ES-I3 (cell line): ENCODE measurements around the gene ANKAR.
"Not testable (repeated sequence)": the region's sequence is repeated elsewhere in the genome, so short reads cannot be mapped to it uniquely, and the experiment has no call there.

ENCODE experiments used
- H3K36me3 ChIP-seq: 2 replicates; pipeline ENCODE4 v1.6.1; 2013; ENCODE audit warnings: mild to moderate bottlenecking, low read length, control low read depth, moderate library complexity; ENCODE audit not compliant: insufficient read depth
- H3K4me1 ChIP-seq: 2 replicates; pipeline ENCODE4 v1.6.1; 2013; ENCODE audit warnings: mild to moderate bottlenecking, control low read depth, low read length; ENCODE audit not compliant: insufficient read depth
- H3K9ac ChIP-seq: 2 replicates; pipeline ENCODE4 v1.6.1; 2013; ENCODE audit warnings: low read depth, mild to moderate bottlenecking, low read length, moderate library complexity
- H3K9me3 ChIP-seq: 2 replicates; pipeline ENCODE4 v1.6.1; 2013; ENCODE audit warnings: mild to moderate bottlenecking, low read length, moderate library complexity; ENCODE audit not compliant: control insufficient read depth, insufficient read depth

ANKAR gene

DNA sequence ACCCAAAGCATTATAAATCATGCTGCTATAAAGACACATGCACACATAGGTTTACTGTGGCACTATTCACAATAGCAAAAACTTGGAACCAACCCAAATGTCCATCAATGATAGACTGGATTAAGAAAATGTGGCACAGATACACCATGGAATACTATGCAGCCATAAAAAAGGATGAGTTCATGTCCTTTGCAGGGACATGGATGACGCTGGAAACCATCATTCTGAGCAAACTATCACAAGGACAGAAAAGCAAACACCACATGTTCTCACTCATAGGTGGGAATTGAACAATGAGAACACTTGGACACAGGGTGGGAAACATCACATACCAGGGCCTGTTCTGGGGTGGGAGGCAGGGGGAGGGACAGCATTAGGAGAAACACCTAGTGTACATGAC is 43.1 kb downstream of the ANKAR start:
- H3K9ac ChIP-seq, H3K4me1 ChIP-seq, H3K36me3 ChIP-seq, H3K9me3 ChIP-seq: not testable (repeated sequence)

DNA sequence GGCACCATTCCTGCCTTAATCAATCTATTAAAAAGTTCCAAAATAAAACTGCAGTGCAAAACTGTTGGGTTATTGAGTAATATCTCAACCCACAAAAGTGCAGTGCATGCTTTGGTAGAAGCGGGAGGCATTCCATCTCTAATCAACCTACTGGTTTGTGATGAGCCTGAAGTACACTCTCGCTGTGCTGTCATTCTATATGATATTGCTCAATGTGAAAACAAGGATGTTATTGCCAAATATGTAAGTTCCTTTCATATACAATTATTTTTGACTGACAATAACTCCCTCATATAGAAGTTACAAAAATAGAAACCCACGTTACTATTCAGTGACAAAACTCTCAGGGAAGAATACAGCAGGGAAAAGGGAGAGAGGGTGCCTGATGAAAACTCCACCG is 45.1 kb downstream of the ANKAR start:
- Histone ChIP-seq H3K36me3 (no peaks in the 10 kb centered on the region), H3K4me1 (no peaks in the 10 kb centered on the region), H3K9me3 (no peaks in the 10 kb centered on the region), H3K9ac (no peak overlapping the region)

DNA sequence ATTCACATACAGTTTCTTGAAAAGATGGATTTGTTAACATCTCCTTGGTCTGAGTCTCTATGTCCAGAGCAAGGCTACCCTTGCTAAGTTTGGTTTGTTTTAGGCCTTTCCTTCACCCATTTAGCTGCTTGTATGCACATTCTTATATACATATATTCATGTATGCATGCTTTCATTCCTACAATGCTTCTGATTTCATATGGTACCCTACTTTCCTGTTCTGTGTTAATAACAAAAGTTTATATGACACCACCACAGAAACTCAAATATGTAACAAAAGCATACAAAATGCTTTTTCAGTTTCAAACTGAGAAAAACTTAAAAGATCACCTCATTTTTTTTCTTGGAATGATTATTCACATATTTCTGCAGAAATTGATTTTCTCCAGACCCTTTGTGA is 48.7 kb downstream of the ANKAR start:
- Histone ChIP-seq H3K4me1 (no peaks in the 10 kb centered on the region), H3K9me3 (no peaks in the 10 kb centered on the region), H3K9ac (no peak overlapping the region), H3K36me3 (no peaks in the 10 kb centered on the region)
